ENCODE results near the gene SERP2.

- TF ChIP-seq CTCF (IDR thresholded peaks at IDR 0.05) (no peak), EP300 (IDR thresholded peaks at IDR 0.05) (no peak), POLR2A (IDR thresholded peaks at IDR 0.05) (no peak)
These were observed 38.8 kb downstream of the SERP2 start for GRCh38 chr13:44412346-44412935.
